Adrenal gland (tissue), 12 donors: ENCODE data around the gene CGREF1. TPM values are rescaled to one million over a fixed set of nuclear protein-coding genes. Genes with fewer than 3 reads are reported as not detected.

ENCODE experiments used
- DNase-seq, 7 donors: peaks; one replicate each; pipeline ENCODE4 v3.0.0-alpha.2; 2019 to 2020
- H3K27ac ChIP-seq, 5 donors: fragments of 200-600 bp; sonication (generic) in 4 of 5; 1 replicate in 3 of 5; 2 replicates in 2 of 5; pipeline versions ENCODE4 v1.5.1 to v1.8.0; 2016 to 2020; ENCODE audit warnings: mild to moderate bottlenecking in 1 of 5
- H3K27me3 ChIP-seq: fragments of 200-600 bp; 2 replicates; pipeline ENCODE4 v1.8.0; 2021
- H3K36me3 ChIP-seq, 2 donors: fragments of 200-600 bp; replicated peaks in 1 of 2; 1 replicate in 1 of 2; 2 replicates in 1 of 2; pipeline versions ENCODE4 v1.5.1 to v1.8.0; 2018 to 2022
- H3K4me1 ChIP-seq, 2 donors: fragments of 200-600 bp; replicated peaks in 1 of 2; 1 replicate in 1 of 2; 2 replicates in 1 of 2; pipeline versions ENCODE4 v1.5.1 to v1.8.0; 2018 to 2021
- H3K4me3 ChIP-seq, 4 donors: fragments of 200-600 bp; sonication (generic) in 3 of 4; one replicate each; pipeline ENCODE4 v1.5.1; 2016 to 2018
- H3K9me3 ChIP-seq, 3 donors: fragments of 200-600 bp; sonication (generic) in 1 of 3; replicated peaks in 1 of 3; 1 replicate in 2 of 3; 2 replicates in 1 of 3; pipeline versions ENCODE4 v1.5.1 to v1.8.0; 2016 to 2021
- POLR2A ChIP-seq, 2 donors: fragments of 450-650 bp; IDR thresholded peaks; one replicate each; pipeline ENCODE4 v1.6.1; 2017; ENCODE audit warnings: antibody characterized with exemption in 2 of 2, mild to moderate bottlenecking in 2 of 2, moderate library complexity in 1 of 2
- WGBS, 4 donors: extraction: QIAGEN DNeasy Blood & Tissue Kit in 2 of 4; methylation state at CpG; one replicate each; pipeline versions ENCODE4 v1.1.5 to v1.1.7; 2013 to 2017; 5-methylcytosine and 5-hydroxymethylcytosine counted together
- intact Hi-C, 2 donors: fragments of 100-400 bp; cut with DNase I; formaldehyde crosslinking; loops; one replicate each; pipeline versions ENCODE4 v1.14.1 to v1.15.0; 2022 to 2023
- polyA plus RNA-seq, 3 donors: library from polyadenylated mRNA; stranded (reverse); fragments of 200-250 nt in 2 of 3; fragments of 350-450 nt in 1 of 3; fragmentation: Illumina TruSeq in 1 of 3; extraction: RNeasy Lipid Tissue Mini Kit (QIAGEN cat#74804) in 1 of 3; gene quantifications; one replicate each; pipeline ENCODE4 v1.2.3, GENCODE V29; 2013 to 2014
- total RNA-seq, 9 donors: library from RNA; depleted of rRNA in 4 of 9; stranded (reverse); fragments of >200 nt in 4 of 9; fragments of 120-200 nt in 1 of 9; fragmentation: NEBNext Ultra II Directional in 1 of 9; extraction: Animal tissue kit (Norgen Biotek cat#: 25700) in 1 of 9; gene quantifications; one replicate each; pipeline versions ENCODE4 v1.1.0 to v1.2.4, GENCODE V29; 2013 to 2023
- TF ChIP-seq, protein P1 (sequence below), 6 experiments: fragments of 450-650 bp in 4 of 6; fragments of 200-600 bp in 2 of 6; sonication (generic) in 1 of 6; IDR thresholded peaks; 1 replicate in 5 of 6; 2 replicates in 1 of 6; pipeline versions ENCODE4 v1.5.1 to v1.8.0; 2016 to 2021; ENCODE audit warnings: antibody characterized with exemption in 6 of 6, mild to moderate bottlenecking in 2 of 6, moderate library complexity in 1 of 6
- donor health status: healthy with polysubstance abuse.
- donor health status: Bipolar disorder and iron deficiency.
- donor health status: DM: yes; HTN: yes; CAD: no.
- donor health status: DM: no; HTN: no; CAD: no.
- donor health status: DM: no; HTN: no; CAD: no.
- donor health status: DM: yes; HTN: yes; CAD: no.

Gene CGREF1
- total and polyA plus RNA-seq, 12 donors, result 0.52 to 4.7 (median 1.3) TPM; not detected in 1

DNA sequence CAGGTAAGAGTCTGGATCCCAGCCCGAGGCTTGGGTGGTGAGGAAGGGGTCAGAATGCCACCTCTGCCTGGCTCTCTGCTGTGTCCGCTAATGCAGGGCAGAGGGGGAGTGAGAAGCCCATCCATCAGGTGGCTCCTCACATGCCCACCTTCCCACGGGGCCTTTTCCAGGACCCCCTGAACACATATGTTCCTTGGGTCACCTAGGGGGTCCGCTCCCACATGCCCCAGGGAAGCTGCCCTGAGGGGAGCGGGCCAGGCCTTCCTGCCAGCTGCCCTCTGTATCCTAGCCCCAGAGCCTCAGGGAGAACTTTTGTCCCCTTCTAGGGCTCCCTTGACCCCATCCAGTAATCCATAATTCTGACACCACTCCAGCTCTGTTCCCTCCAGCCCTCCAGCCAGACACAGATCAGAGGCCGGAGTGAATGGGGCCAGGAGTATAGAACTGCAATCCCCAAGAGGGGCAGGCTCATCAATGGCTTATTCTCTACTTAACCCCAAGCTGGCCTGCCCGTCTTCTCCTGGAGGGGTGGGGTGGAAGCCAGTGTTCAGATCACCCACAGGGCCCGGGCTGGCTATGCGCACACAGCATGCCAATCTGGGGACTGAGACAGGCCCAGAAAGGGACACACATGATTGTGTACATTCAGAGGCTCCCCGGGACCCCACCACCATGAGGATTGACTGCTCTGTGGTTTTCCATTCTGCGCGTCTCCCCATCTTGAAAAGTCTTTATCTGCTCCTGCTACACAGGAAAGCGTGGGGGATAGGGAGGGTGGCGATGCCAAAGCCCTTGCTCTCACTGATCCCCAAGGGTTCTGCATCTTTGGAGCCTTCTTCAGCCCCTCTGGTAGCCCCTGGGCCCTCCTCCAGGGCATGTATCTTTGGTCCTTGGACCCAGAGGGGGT lies 39.4 kb downstream of the CGREF1 start:
- Histone ChIP-seq H3K4me1 (peaks cover 8 to 32% of the 10 kb centered on the region in 2 donors), H3K27me3 (no peaks in the 10 kb centered on the region), H3K9me3 (no peaks in the 10 kb centered on the region), H3K4me3 (peak overlapping the region in 2 of 4 donors; percentile 0 to 51), H3K27ac (peak overlapping the region in 4 of 5 donors; percentile 32 to 81 (median 71)), H3K36me3 (peaks cover 0 to 6% of the 10 kb centered on the region in 2 donors)
- intact Hi-C loops, result loop anchor here (5.0 to 10.0 kb wide), 4 partner anchors 45 to 115 kb away; partner anchors contain the start of gene TMEM214 (in 2 of the 2)
- no peak for DNase-seq
- 66 to 72% (median 69%) methylated on average over 13 to 14 of the region's 14 CpGs for WGBS, 4 donors
- TF ChIP-seq, protein P1, sequence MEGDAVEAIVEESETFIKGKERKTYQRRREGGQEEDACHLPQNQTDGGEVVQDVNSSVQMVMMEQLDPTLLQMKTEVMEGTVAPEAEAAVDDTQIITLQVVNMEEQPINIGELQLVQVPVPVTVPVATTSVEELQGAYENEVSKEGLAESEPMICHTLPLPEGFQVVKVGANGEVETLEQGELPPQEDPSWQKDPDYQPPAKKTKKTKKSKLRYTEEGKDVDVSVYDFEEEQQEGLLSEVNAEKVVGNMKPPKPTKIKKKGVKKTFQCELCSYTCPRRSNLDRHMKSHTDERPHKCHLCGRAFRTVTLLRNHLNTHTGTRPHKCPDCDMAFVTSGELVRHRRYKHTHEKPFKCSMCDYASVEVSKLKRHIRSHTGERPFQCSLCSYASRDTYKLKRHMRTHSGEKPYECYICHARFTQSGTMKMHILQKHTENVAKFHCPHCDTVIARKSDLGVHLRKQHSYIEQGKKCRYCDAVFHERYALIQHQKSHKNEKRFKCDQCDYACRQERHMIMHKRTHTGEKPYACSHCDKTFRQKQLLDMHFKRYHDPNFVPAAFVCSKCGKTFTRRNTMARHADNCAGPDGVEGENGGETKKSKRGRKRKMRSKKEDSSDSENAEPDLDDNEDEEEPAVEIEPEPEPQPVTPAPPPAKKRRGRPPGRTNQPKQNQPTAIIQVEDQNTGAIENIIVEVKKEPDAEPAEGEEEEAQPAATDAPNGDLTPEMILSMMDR (IDR thresholded peaks at IDR 0.05), result no peak
- TF ChIP-seq POLR2A (IDR thresholded peaks at IDR 0.05), result no peak

DNA sequence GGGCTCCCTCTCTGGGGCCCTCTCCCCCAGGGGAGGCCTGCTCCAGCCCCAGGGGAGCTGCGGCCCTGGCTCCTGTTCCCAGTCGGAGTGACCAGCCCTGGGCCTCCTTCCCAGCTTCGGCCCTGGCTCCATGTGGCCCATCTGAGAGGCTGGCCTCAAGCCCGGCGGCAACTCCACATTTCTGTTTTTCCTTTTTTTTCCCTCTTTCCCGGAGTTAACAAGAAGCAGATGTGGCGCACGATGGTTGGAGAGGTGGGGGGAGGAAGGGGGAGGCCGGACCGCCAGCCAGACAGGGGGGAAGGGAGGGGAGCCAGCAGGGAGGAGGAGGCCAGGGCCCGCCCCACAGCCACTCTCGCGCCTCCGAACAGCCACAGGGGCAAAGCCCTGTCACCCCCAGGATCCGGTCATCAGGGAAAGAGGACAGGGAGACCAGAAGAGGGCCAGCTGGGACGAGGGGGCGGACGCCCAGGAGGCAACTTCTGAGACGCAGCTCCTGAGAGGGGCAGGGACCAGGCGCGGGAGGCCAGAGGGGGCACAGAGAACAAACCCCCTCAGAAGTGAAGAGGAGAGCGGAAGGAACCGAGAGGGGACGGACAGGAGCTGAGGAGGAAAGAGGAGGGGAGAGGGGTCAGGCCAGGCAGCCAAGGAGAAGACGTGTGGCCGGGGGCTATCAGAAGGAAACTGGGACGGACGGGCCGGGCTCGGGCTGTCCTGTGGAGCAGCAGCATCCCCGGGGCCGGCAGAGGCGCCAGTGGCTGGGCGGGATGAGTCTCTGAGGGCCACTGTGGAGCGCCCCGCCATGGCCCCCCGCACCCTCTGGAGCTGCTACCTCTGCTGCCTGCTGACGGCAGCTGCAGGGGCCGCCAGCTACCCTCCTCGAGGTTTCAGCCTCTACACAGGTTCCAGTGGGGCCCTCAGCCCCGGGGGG lies 40.4 kb downstream of the CGREF1 start, which contains the start of gene EMILIN1:
Gene EMILIN1 (plus strand): TSS at position 349 of the 928 bp plus-strand sequence. CDS start 451 bp downstream, at position 800.
- Histone ChIP-seq H3K27ac (peak within 1 kb of the TSS in 4 of 5 donors; percentile 32 to 81 (median 71)), H3K4me3 (peak within 1 kb of the TSS in 1 of 4 donors; percentile 51), H3K9me3 (no peaks in the 10 kb centered on the region), H3K4me1 (peaks cover 8 to 37% of the 10 kb centered on the region in 2 donors), H3K36me3 (peaks cover 0 to 6% of the 10 kb centered on the region in 2 donors), H3K27me3 (no peaks in the 10 kb centered on the region)
- TF ChIP-seq, protein P1 (IDR thresholded peaks at IDR 0.05), result no peak
- no peak for TF ChIP-seq POLR2A (IDR thresholded peaks at IDR 0.05)
- WGBS, 4 donors, result 35 to 46% (median 45%) methylated on average over 27 to 41 of the region's 41 CpGs
- intact Hi-C loops, result no loop called here
- DNase-seq, result peak in 6 of 7 donors; percentile 53 to 86 (median 71)

DNA sequence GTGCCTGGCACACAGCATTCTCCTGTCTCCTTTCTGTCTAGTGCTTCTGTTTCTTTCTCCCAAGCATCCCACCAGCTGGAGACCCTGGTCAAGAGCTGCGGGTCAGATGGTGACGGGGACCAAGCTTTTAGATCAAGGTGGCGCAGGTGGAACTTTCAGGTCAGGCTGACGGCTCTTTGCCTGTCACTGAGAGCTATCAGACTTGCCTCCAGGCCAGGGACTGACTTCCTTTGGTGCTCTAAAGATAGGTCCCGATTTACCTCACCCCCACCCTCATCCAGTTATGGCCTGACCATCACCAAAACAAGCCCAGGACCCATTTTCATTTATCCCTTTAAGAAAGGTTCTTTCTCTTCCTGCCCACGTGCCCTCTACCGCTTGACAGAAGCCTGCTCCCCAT lies 41.7 kb downstream of the CGREF1 start:
- peak overlapping the region in 2 of 5 donors; percentile 56 to 80 for H3K27ac ChIP-seq
- TF ChIP-seq, protein P1 (IDR thresholded peaks at IDR 0.05), result no peak
- TF ChIP-seq POLR2A (IDR thresholded peaks at IDR 0.05), result no peak

More for the DNA sequence above, 41.7 kb downstream of the CGREF1 start:
- Histone ChIP-seq H3K36me3 (peaks cover 0 to 4% of the 10 kb centered on the region in 2 donors), H3K27me3 (no peaks in the 10 kb centered on the region), H3K9me3 (no peaks in the 10 kb centered on the region), H3K4me3 (no peak overlapping the region), H3K4me1 (peaks cover 11 to 39% of the 10 kb centered on the region in 2 donors)
- WGBS, 4 donors, result 72 to 82% (median 77%) methylated on average over 7 of the region's 7 CpGs
- intact Hi-C loops, result no loop called here
- no peak for DNase-seq
